H9 (cell line): ENCODE results near the gene CRISPLD2. TPM values are rescaled to one million over a fixed set of nuclear protein-coding genes. Genes with fewer than 3 reads are reported as not detected.
"Not testable (repeated sequence)": the region's sequence is repeated elsewhere in the genome, so short reads cannot be mapped to it uniquely, and the experiment has no call there.

Source experiments
- DNase-seq: peaks from one replicate; pipeline ENCODE4 v3.0.0-alpha.2; 2017
- H2AFZ ChIP-seq: one replicate; pipeline ENCODE4 v1.6.1; 2013; ENCODE audit warnings: mild to moderate bottlenecking, low read length, control low read depth, moderate library complexity
- H2AK5ac ChIP-seq: 2 replicates; pipeline ENCODE4 v1.6.1; 2013; ENCODE audit warnings: low read length, control low read depth, mixed read lengths; ENCODE audit not compliant: insufficient read length
- H2BK120ac ChIP-seq: one replicate; pipeline ENCODE4 v1.6.1; 2013; ENCODE audit warnings: low read depth, mild to moderate bottlenecking, low read length, control low read depth, inconsistent platforms; ENCODE audit not compliant: poor library complexity, severe bottlenecking
- H2BK12ac ChIP-seq: 2 replicates; pipeline ENCODE4 v1.6.1; 2013; ENCODE audit warnings: low read length, control low read depth, mixed read lengths, low read depth; ENCODE audit not compliant: insufficient read length
- H2BK15ac ChIP-seq: 2 replicates; pipeline ENCODE4 v1.6.1; 2013; ENCODE audit warnings: low read depth, low read length, control low read depth
- H2BK20ac ChIP-seq: one replicate; pipeline ENCODE4 v1.6.1; 2013; ENCODE audit warnings: low read depth, mild to moderate bottlenecking, low read length, control low read depth, inconsistent platforms; ENCODE audit not compliant: poor library complexity, severe bottlenecking
- H2BK5ac ChIP-seq: 2 replicates; pipeline ENCODE4 v1.6.1; 2013; ENCODE audit warnings: low read length, control low read depth, mixed read lengths; ENCODE audit not compliant: insufficient read length
- H3K14ac ChIP-seq: 2 replicates; pipeline ENCODE4 v1.6.1; 2013; ENCODE audit warnings: low read length, control low read depth; ENCODE audit not compliant: insufficient read depth
- H3K18ac ChIP-seq: 2 replicates; pipeline ENCODE4 v1.6.1; 2013; ENCODE audit warnings: low read depth, mild to moderate bottlenecking, mixed read lengths, low read length, control low read depth; ENCODE audit not compliant: insufficient read length
- H3K23ac ChIP-seq: 2 replicates; pipeline ENCODE4 v1.6.1; 2013; ENCODE audit warnings: low read length, control low read depth, mixed read lengths, low read depth; ENCODE audit not compliant: insufficient read length
- H3K23me2 ChIP-seq: 2 replicates; pipeline ENCODE4 v1.6.1; 2013; ENCODE audit warnings: low read depth, mild to moderate bottlenecking, mixed read lengths, low read length, control low read depth; ENCODE audit not compliant: insufficient read length, poor library complexity, severe bottlenecking
- H3K27ac ChIP-seq: 2 replicates; pipeline ENCODE4 v1.5.1; 2013; ENCODE audit warnings: low read length, control low read depth, mixed read lengths, low read depth; ENCODE audit not compliant: insufficient read length
- H3K27me3 ChIP-seq: 2 replicates; pipeline ENCODE4 v1.6.1; 2013; ENCODE audit warnings: low read length, control low read depth, inconsistent platforms; ENCODE audit not compliant: insufficient read depth
- H3K4ac ChIP-seq: 2 replicates; pipeline ENCODE4 v1.6.1; 2013; ENCODE audit warnings: low read depth, mild to moderate bottlenecking, control low read depth, inconsistent platforms, low read length, moderate library complexity
- H3K4me1 ChIP-seq: 2 replicates; pipeline ENCODE4 v1.6.1; 2013; ENCODE audit warnings: low read length, control low read depth, inconsistent platforms; ENCODE audit not compliant: insufficient read depth
- H3K4me2 ChIP-seq: 2 replicates; pipeline ENCODE4 v1.6.1; 2013; ENCODE audit warnings: low read length, control low read depth, mixed read lengths; ENCODE audit not compliant: insufficient read length, insufficient read depth
- H3K56ac ChIP-seq: 2 replicates; pipeline ENCODE4 v1.6.1; 2013; ENCODE audit warnings: low read depth, mild to moderate bottlenecking, mixed read lengths, low read length, control low read depth; ENCODE audit not compliant: insufficient read length
- H3K79me1 ChIP-seq: 2 replicates; pipeline ENCODE4 v1.6.1; 2013; ENCODE audit warnings: low read depth, mild to moderate bottlenecking, moderate library complexity, low read length, control low read depth, inconsistent platforms; ENCODE audit not compliant: insufficient read depth, poor library complexity, severe bottlenecking
- H3K79me2 ChIP-seq: 2 replicates; pipeline ENCODE4 v1.6.1; 2013; ENCODE audit warnings: low read length, control low read depth, inconsistent platforms; ENCODE audit not compliant: insufficient read depth
- H3K9ac ChIP-seq: 2 replicates; pipeline ENCODE4 v1.6.1; 2013; ENCODE audit warnings: low read length, control low read depth, mixed read lengths; ENCODE audit not compliant: insufficient read length; ENCODE audit errors: extremely low read depth
- H3K9me3 ChIP-seq: one replicate; pipeline ENCODE4 v1.6.1; 2013; ENCODE audit warnings: low read depth, low read length, inconsistent platforms; ENCODE audit not compliant: control insufficient read depth
- H3T11ph ChIP-seq: one replicate; pipeline ENCODE4 v1.6.1; 2013; ENCODE audit warnings: mild to moderate bottlenecking, low read length, control low read depth, inconsistent platforms
- H4K20me1 ChIP-seq: one replicate; pipeline ENCODE4 v1.6.1; 2013; ENCODE audit not compliant: control insufficient read depth, insufficient read length, insufficient read depth
- H4K5ac ChIP-seq: 2 replicates; pipeline ENCODE4 v1.6.1; 2013; ENCODE audit warnings: low read depth, mild to moderate bottlenecking, mixed read lengths, low read length, control low read depth; ENCODE audit not compliant: insufficient read length
- H4K8ac ChIP-seq: replicated peaks from 2 replicates; pipeline ENCODE4 v1.6.1; 2013; ENCODE audit warnings: low read length, control low read depth, mixed read lengths, low read depth; ENCODE audit not compliant: insufficient read length
- H4K91ac ChIP-seq: 2 replicates; pipeline ENCODE4 v1.6.1; 2013; ENCODE audit warnings: low read depth, mild to moderate bottlenecking, moderate library complexity, mixed read lengths, low read length, control low read depth; ENCODE audit not compliant: insufficient read length
- H3K27ac Mint-ChIP-seq, 3 experiments: 2 replicates in 2 of 3; 3 replicates in 1 of 3; pipeline ENCODE4 v1.8.0; 2020 to 2021; ENCODE audit warnings: mixed read lengths in 3 of 3, mild to moderate bottlenecking in 1 of 3, moderate library complexity in 1 of 3
- H3K27me3 Mint-ChIP-seq: 2 replicates; pipeline ENCODE4 v1.8.0; 2021; ENCODE audit warnings: low read depth, mild to moderate bottlenecking, moderate library complexity, mixed read lengths
- H3K36me3 Mint-ChIP-seq, 3 experiments: 2 replicates in 2 of 3; 3 replicates in 1 of 3; pipeline ENCODE4 v1.8.0; 2020 to 2021; ENCODE audit warnings: low read depth in 3 of 3, mixed read lengths in 3 of 3; ENCODE audit not compliant: insufficient read depth in 1 of 3
- H3K4me1 Mint-ChIP-seq, 2 experiments: 2 replicates each; pipeline ENCODE4 v1.8.0; 2020; ENCODE audit warnings: mixed read lengths in 2 of 2
- H3K4me3 Mint-ChIP-seq, 2 experiments: 2 replicates in 1 of 2; 3 replicates in 1 of 2; pipeline ENCODE4 v1.8.0; 2020 to 2021; ENCODE audit warnings: mild to moderate bottlenecking in 2 of 2, mixed read lengths in 2 of 2, moderate library complexity in 1 of 2
- H3K9me3 Mint-ChIP-seq, 2 experiments: 2 replicates in 1 of 2; 3 replicates in 1 of 2; pipeline ENCODE4 v1.8.0; 2020; ENCODE audit warnings: mild to moderate bottlenecking in 2 of 2, mixed read lengths in 2 of 2, moderate library complexity in 1 of 2
- CTCF ChIP-seq: fragments of 200-600 bp; sonication (generic); conservative IDR thresholded peaks from 3 replicates; pipeline ENCODE4 v1.8.0; 2021; ENCODE audit warnings: antibody characterized with exemption, mild to moderate bottlenecking
- WGBS: extraction: QIAGEN DNeasy Blood & Tissue Kit; methylation state at CpG from one replicate; pipeline ENCODE4 v1.1.7; 2013; ENCODE audit warnings: missing lambda C conversion rate, low lambda C conversion rate, mixed read lengths; ENCODE audit not compliant: insufficient read length; ENCODE audit errors: extremely low coverage; 5-methylcytosine and 5-hydroxymethylcytosine counted together
- total RNA-seq: library from RNA; stranded (reverse); gene quantifications from 2 replicates; pipeline ENCODE4 v1.2.1, GENCODE V29; 2021

The CRISPLD2 gene
- total RNA-seq, 1 experiment from 2014 or later, result 2.3 TPM

- no peak overlapping the region for H3K56ac ChIP-seq
- H3K9me3 Mint-ChIP-seq, result no peaks in the 10 kb centered on the region
- H3K36me3 Mint-ChIP-seq, result peaks cover 2 to 5% (median 2%) of the 10 kb centered on the region in 3 experiments; a peak in 5 of 7 replicates
- H2BK120ac ChIP-seq, result no peak overlapping the region
- no peak overlapping the region for H3K4ac ChIP-seq
- H3K18ac ChIP-seq, result no peak overlapping the region
- H2BK5ac ChIP-seq, result no peak overlapping the region
- DNase-seq, result no peak
- H3K27me3 ChIP-seq, result no peaks in the 10 kb centered on the region
- H3K4me3 Mint-ChIP-seq, result no peak overlapping the region
- no peak overlapping the region for H4K91ac ChIP-seq
- H4K8ac ChIP-seq, result no peak overlapping the region
- H3K9ac ChIP-seq, result no peak overlapping the region
- WGBS, result no CpG with 5 or more reads among the region's 15 CpGs
- no peak overlapping the region for H3K4me2 ChIP-seq
- H3K4me1 ChIP-seq, result no peaks in the 10 kb centered on the region
- H3K27ac ChIP-seq, result no peak overlapping the region
- no peaks in the 10 kb centered on the region for H3K79me1 ChIP-seq
- no peak overlapping the region for H2BK20ac ChIP-seq
- peaks cover 5 to 11% of the 10 kb centered on the region in 2 experiments; a peak in 2 of 4 replicates for H3K4me1 Mint-ChIP-seq
- H3T11ph ChIP-seq, result no peak overlapping the region
- H2AFZ ChIP-seq, result no peak overlapping the region
- H3K23me2 ChIP-seq, result no peaks in the 10 kb centered on the region
- no peak overlapping the region for H4K5ac ChIP-seq
- H2AK5ac ChIP-seq, result no peak overlapping the region
- H3K9me3 ChIP-seq, result no peaks in the 10 kb centered on the region
- H3K79me2 ChIP-seq, result no peaks in the 10 kb centered on the region
- no peak overlapping the region for H2BK12ac ChIP-seq
- no peaks in the 10 kb centered on the region for H4K20me1 ChIP-seq
- H3K27me3 Mint-ChIP-seq, result no peaks in the 10 kb centered on the region
- H3K23ac ChIP-seq, result no peak overlapping the region
- no peak for TF ChIP-seq CTCF
- H3K27ac Mint-ChIP-seq, result no peak overlapping the region
- no peak overlapping the region; the same call in 1 of the 2 replicates for H3K14ac ChIP-seq
- no peak overlapping the region for H2BK15ac ChIP-seq
Observed at GRCh38 chr16:84869473-84869845, 49.7 kb downstream of the CRISPLD2 start.

GRCh38 chr16:84872971-84873370 is 53.2 kb downstream of the CRISPLD2 start:
- not testable (repeated sequence) for H2AFZ ChIP-seq, H3K27ac ChIP-seq, H2BK15ac ChIP-seq, H3K9me3 ChIP-seq, H4K20me1 ChIP-seq, H3K14ac ChIP-seq, H3K18ac ChIP-seq, H2BK12ac ChIP-seq, H3K27ac Mint-ChIP-seq, DNase-seq, H2AK5ac ChIP-seq, H3K4me1 ChIP-seq, H3K23ac ChIP-seq, H3K56ac ChIP-seq, H3K9ac ChIP-seq, H3K23me2 ChIP-seq, H3K79me1 ChIP-seq, H2BK120ac ChIP-seq, H3K27me3 ChIP-seq, H3K4me3 Mint-ChIP-seq, H3K27me3 Mint-ChIP-seq, H4K91ac ChIP-seq, H3K79me2 ChIP-seq, H3K4ac ChIP-seq, H3K9me3 Mint-ChIP-seq, H2BK20ac ChIP-seq, H3T11ph ChIP-seq, H3K36me3 Mint-ChIP-seq, H2BK5ac ChIP-seq, H4K8ac ChIP-seq, H3K4me2 ChIP-seq, H4K5ac ChIP-seq
- peaks cover 10% of the 10 kb centered on the region in 2 experiments for H3K4me1 Mint-ChIP-seq
- WGBS, result no CpG with 5 or more reads among the region's 17 CpGs
